HG03342 (cell line): Measurements from ENCODE around the gene MCCC1.
"Not testable (repeated sequence)": the region's sequence is repeated elsewhere in the genome, so short reads cannot be mapped to it uniquely, and the experiment has no call there.

Source experiments
- ATAC-seq: cut with Tn5 transposase; IDR thresholded peaks from one replicate; pipeline ENCODE4 v1.9.1; 2021; ENCODE audit warnings: mild to moderate bottlenecking, moderate library complexity; ENCODE audit not compliant: unreplicated experiment

Gene MCCC1

DNA sequence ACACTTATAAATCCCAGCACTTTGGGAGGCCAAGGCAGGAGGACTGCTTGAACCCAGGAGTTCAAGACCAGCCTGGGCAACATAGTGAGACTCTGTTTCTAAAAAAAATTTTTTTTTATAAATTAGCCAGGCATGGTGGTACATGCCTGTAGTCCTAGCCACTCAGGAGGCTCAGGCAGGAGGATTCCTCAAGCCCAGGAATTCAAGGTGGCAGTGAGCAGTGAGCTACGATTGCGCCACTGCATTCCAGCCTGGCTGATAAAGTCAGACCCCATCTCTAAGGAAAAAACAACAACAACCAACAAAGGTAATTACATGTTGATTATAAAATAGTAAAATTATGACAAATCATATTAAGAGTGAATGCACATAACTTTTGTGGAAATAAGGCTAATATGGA lies 40.9 kb downstream of the MCCC1 start:
- ATAC-seq = no peak

DNA sequence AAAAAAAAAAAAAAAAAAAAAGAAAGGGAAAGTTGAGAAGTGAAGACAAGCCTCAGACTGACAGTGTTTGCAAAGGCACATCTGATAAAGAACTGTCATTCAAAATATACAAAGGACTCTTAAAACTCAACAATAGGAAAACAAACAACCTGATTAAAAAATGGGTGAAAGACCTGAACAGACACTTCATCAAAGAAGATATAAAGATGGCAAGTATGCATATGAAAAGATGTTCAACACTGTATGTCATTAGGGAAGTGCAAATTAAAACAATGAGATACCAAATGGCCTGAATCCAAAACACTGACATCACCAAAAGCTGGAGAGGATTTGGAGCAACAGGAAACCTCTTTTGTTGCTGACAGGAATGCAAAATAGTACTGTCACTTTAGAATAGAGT lies 48.6 kb downstream of the MCCC1 start:
- no peak for ATAC-seq

DNA sequence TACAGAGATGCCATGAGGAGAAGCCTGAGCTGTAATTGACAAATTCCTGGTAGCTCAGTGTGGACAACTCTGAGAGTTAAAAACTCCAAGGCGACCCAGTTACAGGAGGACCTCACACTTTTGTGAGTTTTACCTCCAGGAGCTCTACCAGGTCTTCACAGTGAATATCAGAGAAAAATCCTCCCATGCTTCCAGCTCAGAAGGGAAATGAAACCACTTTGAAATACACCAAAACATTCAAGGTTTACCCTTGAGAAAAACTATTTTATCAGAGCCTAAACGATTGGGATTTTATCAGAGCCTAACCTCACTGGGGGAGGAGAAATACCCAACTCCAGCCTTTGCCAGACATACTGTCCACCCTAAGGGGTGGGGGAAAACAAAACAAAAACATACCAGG lies 52.4 kb downstream of the MCCC1 start:
- ATAC-seq = no peak

DNA sequence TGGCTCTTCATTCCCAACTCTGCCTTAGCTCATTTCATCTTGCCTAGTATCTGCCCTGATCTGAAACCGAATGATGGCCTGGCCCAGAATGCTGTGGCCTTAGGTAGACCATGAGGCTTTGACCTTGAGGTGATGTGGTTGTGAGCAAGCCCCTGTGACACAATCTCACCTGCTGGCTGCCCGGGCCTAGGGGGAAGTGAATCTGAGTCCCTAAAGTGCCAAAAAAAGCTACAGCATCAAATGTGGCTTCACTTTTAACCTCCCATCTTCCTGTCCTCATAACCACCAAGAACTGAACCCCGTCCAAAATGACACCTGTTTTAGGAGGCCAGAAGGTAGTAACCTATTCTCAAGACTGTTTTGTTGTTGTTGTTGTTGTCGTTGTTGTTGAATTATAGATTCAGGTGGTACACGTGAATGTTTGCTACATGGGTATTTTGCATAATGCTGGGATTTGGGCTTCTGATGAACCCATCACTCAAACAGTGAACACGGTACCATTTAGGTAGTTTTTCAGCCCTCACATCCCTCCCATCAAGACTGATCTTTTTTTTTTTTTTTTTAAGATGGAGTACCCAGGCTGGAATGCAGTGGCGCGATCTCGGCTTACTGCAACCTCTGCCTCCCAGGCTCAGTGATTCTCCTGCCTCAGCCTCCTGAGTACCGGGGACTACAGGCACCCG lies 54.6 kb downstream of the MCCC1 start:
- ATAC-seq = peak; percentile 96

DNA sequence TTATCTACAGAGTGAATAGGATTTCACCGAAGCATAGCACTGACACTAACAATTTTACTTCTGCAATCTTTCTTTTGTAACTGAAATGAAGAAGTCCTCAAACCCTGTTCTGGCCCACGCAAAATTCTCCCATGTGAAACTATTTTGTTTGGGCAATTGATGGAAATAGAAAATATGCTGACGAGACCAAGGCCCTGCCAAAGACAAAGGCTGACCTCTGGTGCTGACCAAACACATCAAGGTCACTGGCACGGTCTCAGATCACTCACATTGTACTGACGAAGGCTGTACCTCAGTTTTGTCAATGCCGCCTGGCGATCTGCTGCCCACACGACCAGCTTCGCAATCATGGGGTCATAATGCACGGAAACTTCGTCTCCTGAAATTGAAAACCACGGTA lies 60.5 kb downstream of the MCCC1 start:
- no peak for ATAC-seq

DNA sequence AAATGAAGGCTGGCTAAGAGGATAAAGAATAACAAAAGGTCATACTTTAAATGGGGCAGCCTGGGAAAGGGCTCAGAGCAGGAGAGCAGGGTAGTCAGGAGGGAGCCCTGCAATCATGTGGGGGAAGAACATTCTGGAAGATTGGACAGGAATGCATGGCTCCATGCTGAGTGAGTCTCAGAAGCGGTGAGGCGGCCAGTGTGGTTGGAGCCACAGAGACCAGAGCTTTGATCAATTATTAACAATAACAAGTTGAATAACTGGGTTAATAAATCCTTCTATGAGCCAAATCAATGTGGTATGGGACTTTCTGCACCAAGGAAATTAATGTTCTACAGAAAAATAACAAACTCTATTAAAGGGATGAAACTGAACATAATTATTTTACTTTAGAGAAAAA lies 61.1 kb downstream of the MCCC1 start:
- peak; percentile 76 for ATAC-seq

DNA sequence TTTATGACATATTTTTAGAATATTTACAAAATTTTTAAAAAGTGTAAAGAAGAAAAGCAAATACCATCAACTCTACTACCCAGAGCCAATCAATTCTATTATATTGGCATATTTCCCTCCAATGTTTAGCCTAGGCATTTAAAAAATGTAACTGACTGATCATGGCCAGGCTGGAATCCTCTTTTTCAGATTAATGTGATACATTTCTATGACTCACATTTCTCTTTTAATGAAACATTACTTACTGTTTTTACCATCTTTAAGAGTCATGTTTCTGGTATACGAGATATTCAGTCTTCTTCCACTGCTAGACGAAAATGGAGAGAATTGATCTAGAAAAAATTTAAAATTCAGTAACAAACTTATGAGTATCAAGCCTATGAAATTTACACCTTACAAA lies 65.5 kb downstream of the MCCC1 start:
- ATAC-seq = no peak

DNA sequence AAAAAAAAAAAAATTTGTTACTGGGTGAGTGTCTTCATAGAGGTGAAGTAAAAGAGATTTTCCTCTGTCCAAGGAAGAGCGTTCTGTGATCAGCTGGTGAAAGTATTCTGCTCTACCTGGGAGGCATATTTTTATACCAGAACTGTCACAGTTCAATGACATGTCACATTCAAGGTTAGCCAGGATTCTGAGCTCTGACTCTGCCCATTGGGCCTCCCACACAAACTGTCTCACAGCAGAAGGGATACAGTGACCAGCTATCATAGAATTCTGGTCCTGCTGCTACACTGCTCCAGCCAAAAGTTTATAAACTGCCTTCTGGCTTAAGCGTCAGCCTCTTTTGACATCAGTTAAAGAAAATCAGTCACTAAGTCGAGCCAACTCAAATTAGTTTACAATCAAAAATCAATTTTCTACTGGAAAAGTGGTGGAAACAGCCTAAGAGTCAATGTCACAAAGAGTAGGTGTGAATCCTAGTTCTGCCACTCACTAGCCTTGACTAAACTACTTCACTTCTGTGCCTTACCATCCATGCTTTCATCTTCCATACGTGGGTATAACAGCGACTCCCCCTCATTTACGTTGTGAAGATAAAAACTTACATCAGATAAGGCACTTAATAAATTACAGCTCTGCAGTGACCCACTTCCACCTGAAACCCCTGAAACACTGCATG lies 66.3 kb downstream of the MCCC1 start:
- no peak for ATAC-seq

DNA sequence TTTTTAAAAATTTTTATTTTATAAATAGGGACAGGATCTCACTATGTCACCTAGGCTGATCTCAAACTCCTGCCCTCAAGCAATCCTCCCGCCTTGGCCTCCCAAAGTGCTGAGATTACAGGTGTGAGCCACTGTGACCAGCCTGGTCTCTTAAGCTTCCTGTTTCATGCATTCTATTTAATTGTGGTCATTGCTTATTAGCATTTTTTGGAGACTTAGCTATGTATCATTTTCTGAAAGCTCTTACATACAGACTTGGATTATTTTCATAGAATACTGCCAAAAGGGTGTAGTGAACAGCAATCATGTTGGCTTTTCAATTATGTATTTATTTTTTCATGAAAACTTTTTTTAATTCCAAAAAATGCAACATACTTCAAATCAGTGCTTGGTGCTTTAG lies 67.5 kb downstream of the MCCC1 start:
- ATAC-seq = no peak

DNA sequence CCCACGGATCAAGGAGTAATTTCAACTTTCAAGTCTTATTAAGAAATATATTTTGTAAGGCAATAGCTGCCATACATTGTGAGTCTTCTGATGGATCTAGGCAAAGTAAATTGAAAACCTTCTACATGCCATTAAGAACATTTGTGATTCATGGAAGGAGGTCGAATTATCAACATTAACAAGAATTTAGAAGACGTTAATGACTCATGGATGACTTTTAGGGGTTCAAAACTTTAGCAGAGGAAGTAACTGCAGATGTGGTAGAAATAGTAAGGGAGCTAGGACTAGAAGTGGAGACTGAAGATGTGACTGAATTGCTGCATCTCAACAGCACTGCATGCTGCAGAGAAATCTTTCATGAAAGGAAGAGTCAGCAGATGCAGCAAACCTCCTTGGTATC lies 70.9 kb downstream of the MCCC1 start:
- ATAC-seq = no peak

DNA sequence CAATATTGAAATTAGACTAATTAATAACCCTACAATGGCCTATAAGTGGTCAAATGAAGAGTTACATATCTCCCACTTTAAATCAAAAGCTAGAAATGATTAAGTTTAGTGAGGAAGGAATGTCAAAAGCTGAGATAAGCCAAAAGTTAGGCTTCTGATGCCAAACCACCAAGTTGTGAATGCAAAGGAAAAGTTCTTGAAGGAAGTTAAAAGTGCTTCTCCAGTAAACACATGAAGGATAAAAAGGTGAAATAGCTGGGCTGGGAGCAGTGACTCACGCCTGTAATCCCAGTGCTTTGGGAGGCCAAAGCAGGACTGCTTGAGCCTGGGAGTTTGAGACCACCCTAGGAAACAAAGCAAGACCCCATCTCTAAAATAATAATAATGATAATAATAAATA lies 72.0 kb downstream of the MCCC1 start:
- no peak for ATAC-seq

DNA sequence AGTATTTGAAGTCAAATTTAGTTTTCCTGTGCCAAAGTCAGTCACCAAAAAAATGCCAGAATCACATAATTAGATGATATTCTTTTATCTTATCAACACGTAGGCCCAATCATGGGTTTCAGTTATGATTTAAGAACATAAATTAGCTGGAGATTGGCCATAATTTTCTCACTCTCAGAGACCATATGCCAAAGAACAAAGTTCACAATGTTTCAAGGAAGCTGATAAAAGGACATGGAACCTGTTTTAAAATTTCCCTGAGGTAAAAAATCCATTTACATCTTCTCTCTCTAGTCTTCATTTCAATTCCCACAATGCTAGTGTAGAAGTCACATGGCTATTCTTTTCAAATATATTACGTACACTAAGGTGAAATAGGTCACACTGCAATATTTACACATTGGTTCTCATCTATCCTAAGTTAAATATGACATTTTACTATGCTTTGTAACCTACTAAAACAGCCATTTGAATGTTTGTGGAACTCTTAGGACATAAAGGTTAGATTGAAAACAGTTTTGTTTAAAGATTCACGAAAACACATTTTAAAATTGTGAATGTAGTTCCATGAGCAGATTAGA lies 76.3 kb downstream of the MCCC1 start:
- no peak for ATAC-seq

DNA sequence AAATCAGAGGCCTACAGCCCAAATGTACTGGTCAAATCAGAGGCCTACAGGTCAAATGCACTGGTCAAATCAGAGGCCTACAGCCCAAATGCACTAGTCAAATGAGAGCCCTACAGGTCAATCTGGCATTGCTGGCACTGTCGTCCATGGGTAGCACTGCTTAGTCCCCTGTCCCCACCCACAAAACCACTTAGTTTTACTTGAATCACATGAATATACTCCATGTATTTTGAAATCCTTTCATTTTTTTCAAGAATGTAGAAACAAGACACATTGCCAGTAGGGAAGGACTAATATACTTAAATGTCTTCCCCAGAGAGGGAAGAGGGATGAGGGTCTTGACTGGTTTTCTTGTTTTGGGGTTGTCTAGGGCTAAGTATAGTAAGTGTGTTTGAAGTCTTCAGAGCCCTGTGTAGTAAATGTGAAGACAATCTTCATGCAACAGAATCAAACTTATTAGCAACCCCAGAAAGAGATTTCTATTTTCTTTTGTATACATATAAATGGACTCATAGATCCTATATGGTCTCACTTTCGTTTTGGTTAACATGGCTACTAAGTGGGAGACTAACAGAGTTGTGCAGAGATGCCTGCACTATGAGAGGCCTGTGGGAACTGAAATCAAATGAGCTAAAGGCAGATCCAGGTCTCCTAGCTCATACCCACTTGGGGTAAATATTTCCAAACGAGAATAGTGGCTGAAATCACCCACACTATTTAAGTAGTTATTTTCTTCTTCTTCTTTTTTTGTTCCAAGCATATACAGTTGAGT lies 80.7 kb downstream of the MCCC1 start:
- no peak for ATAC-seq

DNA sequence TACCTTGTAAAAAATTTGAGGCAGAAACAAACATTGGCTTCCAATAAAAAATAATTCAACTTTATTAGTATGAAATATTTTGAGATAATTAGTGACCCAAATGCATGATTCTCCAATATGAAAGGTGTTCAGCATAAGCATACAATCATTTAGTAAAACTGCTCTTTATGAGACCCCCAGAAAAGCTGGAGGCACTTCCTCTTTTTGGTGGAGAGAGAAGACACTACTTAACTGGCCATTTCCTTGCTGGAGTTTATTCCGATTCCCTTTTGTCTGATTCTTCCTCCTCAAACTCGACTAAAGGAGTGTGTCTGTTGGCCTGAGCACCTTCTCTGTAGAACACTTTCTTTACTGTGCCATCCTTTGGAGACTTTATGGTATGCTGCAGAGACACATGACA lies 84.1 kb downstream of the MCCC1 start:
- no peak for ATAC-seq

DNA sequence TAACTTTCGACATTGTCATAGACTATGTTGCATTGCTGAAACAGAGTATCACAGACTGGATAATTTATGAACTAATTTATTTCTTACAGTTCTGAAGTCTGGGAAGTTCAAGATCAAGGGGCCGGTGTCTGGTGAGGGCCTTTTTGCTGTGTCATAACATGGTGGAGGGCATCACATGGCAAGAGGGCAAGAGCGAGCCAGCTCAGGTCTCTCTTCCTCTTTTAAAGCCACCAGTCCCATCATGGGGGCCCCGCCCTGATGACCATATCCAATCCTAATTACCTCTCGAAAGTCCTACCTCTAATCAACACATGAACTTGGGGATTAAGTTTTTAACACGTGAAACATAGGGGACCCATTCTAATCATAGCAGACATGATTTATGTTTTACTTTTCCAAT lies 85.4 kb downstream of the MCCC1 start:
- no peak for ATAC-seq

DNA sequence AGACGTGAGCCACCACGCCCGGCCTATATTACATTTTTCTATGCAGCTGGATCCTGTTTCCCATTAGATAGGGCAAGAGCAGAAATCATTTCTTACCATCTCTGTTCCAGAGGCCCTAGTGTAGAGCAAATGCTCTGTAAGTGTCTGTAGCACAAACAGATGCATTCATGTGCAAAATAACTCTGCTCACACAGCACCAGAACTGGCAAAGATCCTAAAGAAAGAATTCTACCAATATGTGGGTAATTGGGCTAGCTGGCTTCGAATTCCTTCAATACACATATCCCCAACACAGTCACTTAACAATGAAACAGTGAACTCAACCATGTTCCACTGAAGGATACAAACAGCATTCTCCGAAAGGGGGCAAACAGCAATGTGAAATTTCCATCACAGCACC lies 86.2 kb downstream of the MCCC1 start:
- ATAC-seq = no peak

DNA sequence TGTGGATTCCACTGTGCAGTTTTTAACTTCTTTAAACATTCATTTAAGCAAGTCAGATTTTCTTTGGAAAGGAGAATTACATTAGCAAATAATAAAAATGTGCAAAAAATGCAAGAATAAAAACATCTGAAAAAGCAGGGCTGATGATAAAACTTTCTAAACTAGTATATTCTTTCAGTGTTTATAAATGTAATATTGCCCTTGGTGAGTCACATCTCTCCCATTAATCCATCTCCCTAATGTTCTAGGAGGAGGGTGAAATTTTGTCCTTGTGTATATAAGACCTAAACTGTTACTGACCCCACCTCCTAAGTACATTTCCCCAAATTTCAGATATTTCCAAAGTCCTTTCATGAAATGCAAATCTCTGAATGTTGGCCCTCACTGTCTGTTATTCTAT lies 90.5 kb downstream of the MCCC1 start:
- ATAC-seq = no peak

DNA sequence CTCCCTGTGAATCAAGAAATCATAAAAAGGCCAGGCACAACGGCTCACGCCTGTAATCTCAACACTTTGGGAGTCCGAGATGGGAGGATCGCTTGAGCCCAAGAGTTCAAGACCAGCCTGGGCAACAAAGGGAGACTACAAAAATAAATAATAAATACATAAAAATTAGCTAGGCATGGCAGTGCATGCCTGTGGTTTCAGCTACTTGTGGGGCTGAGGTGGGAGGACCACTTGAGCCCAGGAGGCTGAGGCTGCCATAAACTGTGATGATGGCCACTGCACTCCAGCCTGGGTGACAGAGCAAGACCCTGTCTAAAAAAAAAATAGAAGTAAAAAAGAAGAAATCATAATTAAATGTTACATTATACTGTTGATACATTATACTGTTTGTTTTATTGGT lies 91.0 kb downstream of the MCCC1 start:
- no peak for ATAC-seq

DNA sequence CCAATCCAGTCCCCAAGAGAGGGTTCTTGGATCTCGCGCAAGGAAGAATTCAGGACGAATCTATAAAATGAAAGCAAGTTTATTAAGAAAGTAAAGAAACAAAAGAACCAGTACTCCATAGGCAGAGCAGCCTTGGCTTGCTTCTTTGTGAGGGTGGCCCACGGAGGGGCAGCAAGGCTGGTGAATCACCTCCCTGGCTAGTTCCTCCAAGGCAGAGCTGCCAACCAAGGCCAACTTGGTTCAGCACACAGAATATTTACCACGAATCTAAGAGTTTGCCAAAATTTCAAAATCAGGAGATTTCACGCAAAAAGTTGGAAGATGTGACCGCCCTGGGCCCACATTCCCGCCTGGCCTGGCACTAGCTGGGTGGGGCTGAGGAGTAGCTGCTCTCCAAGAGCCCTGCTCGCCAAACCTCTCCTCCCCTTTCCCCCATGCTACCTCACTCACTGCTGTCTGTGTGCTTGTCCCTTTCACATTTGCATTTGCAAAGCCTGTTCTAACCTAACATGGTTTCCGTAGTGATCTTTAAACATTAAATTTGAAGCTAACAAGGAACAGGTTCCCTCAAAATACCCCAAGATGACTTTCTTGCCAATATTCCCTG lies 92.8 kb downstream of the MCCC1 start:
- no peak for ATAC-seq

DNA sequence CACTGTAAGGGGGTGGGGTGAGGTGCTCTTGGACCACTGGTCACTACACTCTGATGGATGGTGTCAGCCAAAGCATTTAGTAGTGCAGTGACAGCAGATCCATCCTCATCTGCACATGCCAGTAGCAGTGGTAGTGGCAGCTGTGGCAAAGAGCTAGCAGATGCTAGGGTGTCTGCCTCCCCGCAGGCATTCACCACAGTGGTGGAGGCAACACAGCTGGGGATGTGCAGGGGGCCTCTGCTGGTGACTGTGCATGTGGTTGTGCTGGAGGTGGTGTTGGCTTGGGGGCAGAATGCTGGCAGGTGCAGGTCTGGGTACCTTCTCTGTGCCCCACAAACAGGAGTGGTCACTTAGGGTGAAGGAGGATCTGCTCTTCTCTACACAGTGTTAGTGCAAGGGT lies 99.5 kb downstream of the MCCC1 start:
- ATAC-seq = no peak

DNA sequence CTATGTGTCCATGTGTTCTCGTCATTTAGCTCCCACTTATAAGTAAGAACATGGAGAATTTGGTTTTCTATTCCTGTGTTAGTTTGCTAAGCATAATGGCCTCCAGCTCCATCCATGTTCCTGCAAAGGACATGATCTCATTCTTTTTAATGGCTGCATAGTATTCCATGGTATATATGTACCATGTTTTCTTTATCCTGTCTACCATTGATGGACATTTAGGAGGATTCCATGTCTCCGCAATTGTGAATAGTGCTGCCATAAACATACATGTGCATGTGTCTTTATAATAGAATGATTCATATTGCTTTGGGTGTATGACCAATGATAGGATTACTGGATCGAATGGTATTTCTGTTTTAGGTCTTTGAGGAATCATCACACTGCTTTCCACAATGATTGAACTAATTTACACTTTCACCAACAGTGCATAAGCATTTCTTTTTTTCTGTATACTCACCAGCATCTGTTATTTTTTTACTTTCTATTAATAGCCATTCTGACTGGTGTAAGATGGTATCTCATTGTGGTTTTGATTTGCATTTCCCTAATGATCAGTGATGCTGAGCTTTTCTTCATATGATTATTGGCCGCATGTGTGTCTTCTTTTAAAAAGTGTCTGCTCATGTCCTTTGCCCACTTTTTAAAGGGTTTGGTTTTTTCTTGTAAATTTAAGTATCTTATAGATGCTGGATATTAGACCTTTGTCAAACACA lies 105.7 kb downstream of the MCCC1 start:
- ATAC-seq = not testable (repeated sequence)
